Measurements from ENCODE around the gene SOX4. TPM values are rescaled to one million over a fixed set of nuclear protein-coding genes. Genes with fewer than 3 reads are reported as not detected.

SOX4 gene
- total and polyA plus RNA-seq, 2 donors (not counting 1 experiment from before 2014, with no cell fraction given): 3.5 to 5.0 TPM

GRCh38 chr6:21628160-21628559 lies 34.6 kb downstream of the SOX4 start:
- Mint-ChIP-seq H3K4me3 (no peak overlapping the region), H3K4me1 (peaks cover 3% of the 10 kb centered on the region), H3K9me3 (ENCODE audit: insufficient read depth) (no peaks in the 10 kb centered on the region), H3K27me3 (peaks cover 2% of the 10 kb centered on the region), H3K27ac (no peak overlapping the region)
- H4K20me1 ChIP-seq (ENCODE audit: control insufficient read depth, insufficient read depth, low read length, poor library complexity, severe bottlenecking): no peaks in the 10 kb centered on the region
- H3K4me2 ChIP-seq (replicated peaks; ENCODE audit: low read depth, low read length, poor library complexity, severe bottlenecking): no peak overlapping the region
- ChIA-PET CTCF (no interaction called here), POLR2A (no interaction called here)
- no peak overlapping the region for H3K4me3 ChIP-seq (ENCODE audit: control extremely low read depth in 1 of 5, extremely low read depth in 1 of 5, insufficient read depth in 1 of 5, low read depth in 2 of 5, low read length in 4 of 5)
- 33% methylated on average over 3 of the region's 4 CpGs for WGBS (ENCODE audit: insufficient coverage)
- H3K4me1 ChIP-seq (ENCODE audit: control insufficient read depth in 2 of 2, insufficient read depth in 2 of 2, low read length in 2 of 2): no peaks in the 10 kb centered on the region
- no peaks in the 10 kb centered on the region for H3K9me3 ChIP-seq (ENCODE audit: control extremely low read depth in 1 of 3, control insufficient read depth in 2 of 3, insufficient read depth in 1 of 3, low read length in 2 of 3)
- H3K27ac ChIP-seq (ENCODE audit: low read length in 2 of 2): no peak overlapping the region
- no peak for TF ChIP-seq EZH2 (IDR thresholded peaks at IDR 0.05; ENCODE audit: borderline replicate concordance, insufficient read depth, low read depth, low read length, poor library complexity, severe bottlenecking)
- TF ChIP-seq, protein P1, sequence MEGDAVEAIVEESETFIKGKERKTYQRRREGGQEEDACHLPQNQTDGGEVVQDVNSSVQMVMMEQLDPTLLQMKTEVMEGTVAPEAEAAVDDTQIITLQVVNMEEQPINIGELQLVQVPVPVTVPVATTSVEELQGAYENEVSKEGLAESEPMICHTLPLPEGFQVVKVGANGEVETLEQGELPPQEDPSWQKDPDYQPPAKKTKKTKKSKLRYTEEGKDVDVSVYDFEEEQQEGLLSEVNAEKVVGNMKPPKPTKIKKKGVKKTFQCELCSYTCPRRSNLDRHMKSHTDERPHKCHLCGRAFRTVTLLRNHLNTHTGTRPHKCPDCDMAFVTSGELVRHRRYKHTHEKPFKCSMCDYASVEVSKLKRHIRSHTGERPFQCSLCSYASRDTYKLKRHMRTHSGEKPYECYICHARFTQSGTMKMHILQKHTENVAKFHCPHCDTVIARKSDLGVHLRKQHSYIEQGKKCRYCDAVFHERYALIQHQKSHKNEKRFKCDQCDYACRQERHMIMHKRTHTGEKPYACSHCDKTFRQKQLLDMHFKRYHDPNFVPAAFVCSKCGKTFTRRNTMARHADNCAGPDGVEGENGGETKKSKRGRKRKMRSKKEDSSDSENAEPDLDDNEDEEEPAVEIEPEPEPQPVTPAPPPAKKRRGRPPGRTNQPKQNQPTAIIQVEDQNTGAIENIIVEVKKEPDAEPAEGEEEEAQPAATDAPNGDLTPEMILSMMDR (IDR thresholded peaks at IDR 0.05): no peak
- no peaks in the 10 kb centered on the region for H3K36me3 ChIP-seq (replicated peaks in 1 of 2; ENCODE audit: control extremely low read depth in 1 of 2, control insufficient read depth in 1 of 2, extremely low read depth in 1 of 2, insufficient read depth in 2 of 2, low read length in 1 of 2)
- no peak for ATAC-seq (ENCODE audit: low read depth)
- no peaks in the 10 kb centered on the region for H3K79me2 ChIP-seq (ENCODE audit: control insufficient read depth, insufficient read depth, low read length)
- DNase-seq: no peak
- H3K9ac ChIP-seq (ENCODE audit: low read length): no peak overlapping the region
- H2AFZ ChIP-seq (ENCODE audit: insufficient read depth, low read depth, low read length, poor library complexity, severe bottlenecking): peak overlapping the region; percentile 22
- no peaks in the 10 kb centered on the region for H3K27me3 ChIP-seq (replicated peaks in 1 of 4; ENCODE audit: control extremely low read depth in 1 of 4, control insufficient read depth in 3 of 4, insufficient read depth in 4 of 4, low read length in 3 of 4)
- intact Hi-C loops (cut with micrococcal nuclease): no loop called here

- CTCF ChIA-PET: no interaction called here
- no peaks in the 10 kb centered on the region for H3K4me1 ChIP-seq (ENCODE audit: control insufficient read depth in 2 of 2, insufficient read depth in 2 of 2, low read length in 2 of 2)
- no peak for ATAC-seq (ENCODE audit: low read depth)
- H3K4me1 Mint-ChIP-seq: no peaks in the 10 kb centered on the region
- H3K4me2 ChIP-seq (replicated peaks; ENCODE audit: low read depth, low read length, poor library complexity, severe bottlenecking): no peak overlapping the region
- POLR2A ChIA-PET: no interaction called here
- TF ChIP-seq, protein P1 (IDR thresholded peaks at IDR 0.05): no peak
- TF ChIP-seq EZH2 (IDR thresholded peaks at IDR 0.05; ENCODE audit: borderline replicate concordance, insufficient read depth, low read depth, low read length, poor library complexity, severe bottlenecking): no peak
- H3K27me3 Mint-ChIP-seq: peaks cover 2% of the 10 kb centered on the region
- H2AFZ ChIP-seq (ENCODE audit: insufficient read depth, low read depth, low read length, poor library complexity, severe bottlenecking): no peak overlapping the region
- H3K36me3 ChIP-seq (replicated peaks in 1 of 2; ENCODE audit: control extremely low read depth in 1 of 2, control insufficient read depth in 1 of 2, extremely low read depth in 1 of 2, insufficient read depth in 2 of 2, low read length in 1 of 2): no peaks in the 10 kb centered on the region
- no peak overlapping the region for H3K9ac ChIP-seq (ENCODE audit: low read length)
- intact Hi-C loops (cut with micrococcal nuclease): no loop called here
- H3K9me3 ChIP-seq (ENCODE audit: control extremely low read depth in 1 of 3, control insufficient read depth in 2 of 3, insufficient read depth in 1 of 3, low read length in 2 of 3): peaks cover 0 to 3% (median 0%) of the 10 kb centered on the region in 3 donors
- no peak overlapping the region for H3K4me3 ChIP-seq (ENCODE audit: control extremely low read depth in 1 of 5, extremely low read depth in 1 of 5, insufficient read depth in 1 of 5, low read depth in 2 of 5, low read length in 4 of 5)
- H3K4me3 Mint-ChIP-seq: no peak overlapping the region
- no peaks in the 10 kb centered on the region for H3K79me2 ChIP-seq (ENCODE audit: control insufficient read depth, insufficient read depth, low read length)
- no peak overlapping the region for H3K27ac Mint-ChIP-seq
- H4K20me1 ChIP-seq (ENCODE audit: control insufficient read depth, insufficient read depth, low read length, poor library complexity, severe bottlenecking): no peaks in the 10 kb centered on the region
- H3K9me3 Mint-ChIP-seq (ENCODE audit: insufficient read depth): no peaks in the 10 kb centered on the region
- no peak overlapping the region for H3K27ac ChIP-seq (ENCODE audit: low read length in 2 of 2)
- no peaks in the 10 kb centered on the region for H3K27me3 ChIP-seq (replicated peaks in 1 of 4; ENCODE audit: control extremely low read depth in 1 of 4, control insufficient read depth in 3 of 4, insufficient read depth in 4 of 4, low read length in 3 of 4)
- no CpG with 5 or more reads among the region's 9 CpGs for WGBS (ENCODE audit: insufficient coverage)
- no peak for DNase-seq
Observed at GRCh38 chr6:21633511-21634109, 40.1 kb downstream of the SOX4 start.

Measured in B cell (primary cell).